Measurements from ENCODE around the gene POU2AF2.
"Not testable (repeated sequence)": the region's sequence is repeated elsewhere in the genome, so short reads cannot be mapped to it uniquely, and the experiment has no call there.

The POU2AF2 gene

GRCh38 chr11:111303461-111303860, 57.9 kb downstream of the POU2AF2 start:
- DNase-seq (ENCODE audit: low spot score): no peak

- no peak for DNase-seq (ENCODE audit: low spot score)
Observed at GRCh38 chr11:111305162-111305802, 59.8 kb downstream of the POU2AF2 start.

DNA sequence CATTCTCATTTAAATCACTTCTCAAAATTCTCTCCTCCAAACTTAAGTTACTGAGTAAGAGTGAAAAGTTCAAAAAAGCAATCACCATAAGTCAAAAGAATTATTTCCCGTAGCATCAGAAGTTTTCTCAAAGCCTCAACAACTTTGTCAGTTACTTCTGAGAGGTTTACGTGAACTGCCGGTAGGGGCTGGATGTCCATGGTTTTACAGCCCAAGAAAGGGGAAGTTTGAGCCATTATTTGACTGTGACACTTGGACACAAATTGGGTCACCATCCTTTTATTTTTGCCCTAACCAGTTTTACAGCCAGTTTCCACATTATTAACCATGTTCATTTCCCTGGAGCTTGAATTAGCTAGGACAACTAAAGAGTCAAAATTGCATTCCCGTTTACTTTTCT, 60.4 kb downstream of the POU2AF2 start:
- no peak for DNase-seq (ENCODE audit: low spot score)

- DNase-seq (ENCODE audit: low spot score): no peak
Observed at GRCh38 chr11:111306321-111306720, 60.8 kb downstream of the POU2AF2 start.

- DNase-seq (ENCODE audit: low spot score): no peak
Observed at GRCh38 chr11:111307472-111308108, 62.1 kb downstream of the POU2AF2 start.

DNA sequence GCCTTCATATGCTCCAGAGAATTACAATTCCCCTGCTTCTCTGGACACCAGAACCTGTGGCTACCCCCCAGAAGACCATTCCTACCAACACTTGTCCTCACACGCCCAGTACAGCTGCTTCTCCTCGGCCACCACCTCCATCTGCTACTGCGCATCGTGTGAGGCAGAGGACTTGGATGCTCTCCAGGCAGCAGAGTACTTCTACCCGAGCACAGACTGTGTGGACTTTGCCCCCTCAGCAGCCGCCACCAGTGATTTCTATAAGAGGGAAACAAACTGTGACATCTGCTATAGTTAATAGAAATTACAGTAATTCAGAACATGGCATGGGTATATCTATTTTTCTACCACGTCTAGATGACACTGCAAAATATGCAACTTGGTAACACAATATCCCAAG, 62.6 kb downstream of the POU2AF2 start:
- DNase-seq (ENCODE audit: low spot score): no peak

GRCh38 chr11:111309215-111309915, 63.8 kb downstream of the POU2AF2 start:
- no peak for DNase-seq (ENCODE audit: low spot score)

DNA sequence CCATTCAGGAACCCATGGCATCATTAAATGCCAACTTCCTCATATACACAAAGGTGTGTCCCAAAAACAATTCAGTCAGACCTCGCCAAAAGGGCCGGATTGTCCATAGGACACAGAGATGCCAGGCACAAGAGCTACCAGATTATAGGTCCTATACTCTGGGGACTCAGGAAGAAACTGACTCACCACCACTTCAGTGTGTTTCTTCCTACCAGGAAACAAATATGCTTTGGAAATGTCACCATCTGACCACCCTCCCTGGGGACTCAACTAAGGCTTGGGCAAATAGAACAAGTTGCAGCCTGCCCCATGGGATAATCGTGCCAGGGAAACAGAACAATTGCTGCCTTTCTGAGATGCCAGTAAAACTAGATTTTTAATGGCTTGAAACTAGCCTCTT, 64.6 kb downstream of the POU2AF2 start:
- DNase-seq (ENCODE audit: low spot score): no peak

DNA sequence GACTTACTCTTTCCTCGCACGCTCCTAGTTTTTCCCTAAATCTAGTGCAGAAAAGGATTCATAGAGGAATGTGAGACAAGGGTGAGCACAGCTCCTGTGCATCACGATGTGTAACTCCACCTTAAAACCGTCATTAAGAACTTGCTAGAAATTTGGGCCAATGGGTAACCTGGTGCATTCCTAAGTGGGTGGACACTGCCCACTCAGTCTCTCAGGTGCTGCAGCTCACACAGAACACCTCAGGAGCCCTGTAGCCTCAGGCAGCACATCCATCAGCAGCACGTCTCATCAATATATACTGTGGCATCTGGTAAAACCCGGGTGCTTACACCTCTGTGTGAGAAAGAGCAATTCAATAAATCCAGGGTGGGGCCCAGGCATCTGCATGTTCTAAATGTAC, 65.2 kb downstream of the POU2AF2 start:
- DNase-seq (ENCODE audit: low spot score): no peak

DNA sequence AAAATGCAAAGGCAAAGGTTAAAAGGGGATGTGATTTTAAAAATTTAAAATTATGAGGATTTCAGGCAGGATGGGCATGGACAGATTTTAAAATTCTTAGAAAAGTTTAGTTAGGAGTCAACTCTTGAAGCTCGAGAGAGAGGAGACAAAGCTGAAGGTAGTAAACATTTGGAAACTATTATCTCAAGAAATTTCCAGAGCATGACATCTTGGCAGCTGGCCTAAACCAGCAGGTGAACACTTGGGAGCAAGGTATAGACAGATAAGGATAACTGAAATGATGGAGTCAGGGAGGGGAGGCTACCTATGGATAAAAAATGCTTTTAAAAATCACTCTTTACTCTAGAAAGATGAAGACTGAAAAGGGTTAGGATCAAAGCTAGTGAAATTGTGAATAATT, 66.6 kb downstream of the POU2AF2 start:
- DNase-seq (ENCODE audit: low spot score): no peak

- DNase-seq (ENCODE audit: low spot score): no peak
Observed at GRCh38 chr11:111319296-111319695, 73.8 kb downstream of the POU2AF2 start.

- not testable (repeated sequence) for DNase-seq (ENCODE audit: low spot score)
Observed at GRCh38 chr11:111320199-111320598, 74.7 kb downstream of the POU2AF2 start.

DNA sequence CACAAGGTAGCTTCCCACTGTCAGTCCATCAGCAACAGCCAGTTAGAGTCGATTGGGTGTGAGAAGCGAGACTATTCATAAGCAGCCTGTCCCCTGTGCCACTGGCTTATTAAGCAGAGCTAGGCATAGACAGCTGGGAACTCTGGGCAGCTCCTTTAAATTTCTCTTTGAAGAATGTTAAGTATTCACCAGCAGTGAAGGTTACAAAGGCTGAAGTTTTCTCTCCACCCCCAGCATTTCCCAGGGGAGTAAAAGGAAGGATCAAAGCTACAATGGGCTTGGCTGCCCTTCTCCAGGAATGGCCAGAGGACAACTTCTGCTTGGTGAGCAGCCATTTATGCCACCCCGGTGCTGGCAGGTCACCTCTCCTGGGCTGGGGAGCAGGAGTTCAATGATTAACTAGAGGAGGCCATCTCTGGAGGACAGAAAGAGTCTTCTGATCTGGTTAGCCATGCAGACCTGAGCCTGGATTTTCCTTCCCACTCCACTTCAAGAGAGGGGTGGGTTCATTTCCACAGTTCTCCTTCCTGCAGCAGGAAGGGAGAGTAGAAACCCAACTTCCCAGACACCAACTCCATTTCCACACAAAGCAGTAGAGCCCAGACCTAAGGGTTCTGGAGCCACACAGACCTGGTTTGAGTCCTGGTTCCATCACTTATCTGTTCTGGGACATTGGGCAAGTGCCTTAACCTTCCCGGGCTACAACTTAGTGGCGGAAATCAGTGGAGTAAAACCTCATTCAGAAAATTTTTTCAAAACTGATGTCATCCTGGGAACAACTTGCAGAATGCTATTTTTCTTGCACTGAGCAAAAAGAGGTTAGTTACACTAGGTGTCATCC, 75.4 kb downstream of the POU2AF2 start:
- DNase-seq (ENCODE audit: low spot score): no peak

GRCh38 chr11:111322534-111322933, 77.0 kb downstream of the POU2AF2 start:
- no peak for DNase-seq (ENCODE audit: low spot score)

DNA sequence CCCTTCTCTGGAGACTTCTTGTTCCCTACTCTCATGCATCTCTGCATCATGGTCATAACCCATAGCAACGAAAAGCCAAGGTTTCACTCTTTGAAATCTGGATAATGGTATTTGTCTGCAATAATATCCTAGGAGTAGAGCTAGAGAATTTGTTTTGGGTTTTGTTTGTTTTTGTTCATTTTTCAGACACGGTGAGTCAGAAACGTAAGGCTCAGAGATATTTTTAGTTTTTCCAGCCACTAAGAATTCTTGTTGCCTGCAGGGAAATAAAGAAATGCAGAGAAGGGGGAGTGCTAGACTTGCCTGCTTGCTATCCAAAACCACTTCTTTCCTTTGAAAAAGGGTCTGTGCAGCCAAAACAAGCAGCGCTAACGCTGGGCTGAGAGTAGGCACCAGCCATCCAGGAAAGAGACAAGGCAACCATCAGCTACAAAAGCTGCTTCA, 78.8 kb downstream of the POU2AF2 start:
- DNase-seq (ENCODE audit: low spot score): no peak

DNA sequence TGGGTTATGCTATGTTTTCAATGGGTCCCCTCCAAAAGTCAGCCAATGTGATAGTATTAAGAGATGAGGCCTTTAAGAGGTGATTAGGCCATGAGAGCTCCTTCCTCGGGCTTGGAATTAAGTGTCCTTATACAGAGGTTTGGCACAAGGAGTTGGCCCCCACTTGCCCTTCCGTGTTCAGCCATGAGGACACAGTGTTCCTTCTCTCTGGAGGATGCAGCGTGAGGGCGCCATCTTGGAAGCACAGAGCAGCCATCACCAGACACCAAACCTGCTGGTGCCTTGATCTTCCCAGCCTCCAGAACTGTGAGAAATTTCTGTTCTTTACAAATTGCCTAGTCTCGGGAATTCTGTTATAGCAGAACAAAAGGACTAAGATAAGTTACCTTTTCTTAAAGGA, 79.7 kb downstream of the POU2AF2 start:
- DNase-seq (ENCODE audit: low spot score): no peak

DNA sequence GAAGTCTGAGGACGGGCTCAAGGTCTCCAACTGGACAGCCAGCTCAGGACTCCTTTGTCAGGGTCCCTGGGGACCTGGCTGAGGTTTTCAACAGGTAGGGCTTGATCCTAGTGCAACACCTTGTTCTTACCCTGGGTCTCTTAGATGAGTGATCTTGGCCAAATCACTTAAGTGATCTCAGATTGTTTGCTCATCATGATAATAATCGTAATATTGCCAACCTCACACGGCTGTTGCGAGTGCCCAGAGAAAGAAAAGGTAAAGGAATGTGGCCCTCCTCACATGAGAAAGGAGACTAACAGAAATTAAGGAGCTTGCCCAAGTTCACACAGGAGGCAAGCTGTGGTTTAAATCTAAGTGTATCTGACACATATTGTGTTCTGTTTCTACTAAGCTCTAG, 81.3 kb downstream of the POU2AF2 start:
- no peak for DNase-seq (ENCODE audit: low spot score)

GRCh38 chr11:111327908-111328624, 82.5 kb downstream of the POU2AF2 start:
- DNase-seq (ENCODE audit: low spot score): no peak

DNA sequence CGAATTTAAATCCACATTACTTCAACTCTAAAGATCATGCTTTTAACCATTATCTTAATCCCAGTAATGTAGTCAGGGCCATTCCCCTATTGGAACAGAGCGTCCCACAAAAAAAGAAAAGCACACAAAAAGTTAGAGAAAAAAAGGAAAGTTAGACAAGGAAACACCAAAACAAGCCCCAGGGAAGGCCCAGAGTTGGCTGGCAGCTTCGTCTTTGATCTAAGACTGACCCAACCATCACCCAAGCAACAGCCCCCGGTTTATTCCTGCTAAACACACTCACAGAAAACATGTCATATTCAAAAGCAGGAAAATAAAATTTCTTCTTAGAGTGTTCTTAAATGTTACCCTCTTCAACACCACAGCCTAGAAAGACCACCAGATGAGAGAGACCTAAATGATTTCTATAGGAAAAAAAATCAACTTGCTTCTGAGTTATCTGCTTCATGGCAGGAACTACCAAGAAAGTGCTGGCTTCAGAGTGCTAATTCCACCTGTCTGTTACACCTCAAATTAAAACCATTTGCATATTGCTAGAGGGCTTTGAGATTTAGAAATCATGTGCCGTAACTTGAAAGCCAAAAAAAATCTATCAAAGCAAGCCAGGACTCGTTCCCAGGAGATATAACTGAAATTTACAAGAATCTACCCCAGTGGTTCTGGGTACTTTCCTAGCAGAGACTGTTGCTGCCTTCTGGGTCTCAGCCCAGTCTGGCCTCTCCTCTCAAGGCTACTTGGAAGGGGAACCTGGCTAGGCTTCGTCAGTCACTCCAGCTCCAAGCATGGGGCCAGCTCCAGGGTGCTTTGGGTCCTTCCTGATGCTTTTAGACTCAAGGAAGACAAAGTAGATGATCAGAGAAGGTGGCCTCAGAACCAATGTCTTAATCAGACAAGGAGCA, 84.0 kb downstream of the POU2AF2 start:
- no peak for DNase-seq (ENCODE audit: low spot score)

GRCh38 chr11:111330234-111330893, 84.8 kb downstream of the POU2AF2 start:
- DNase-seq (ENCODE audit: low spot score): no peak

All from left forelimb (tissue), 1 donor.